ENCODE results near the gene SNAPC1. TPM values are rescaled to one million over a fixed set of nuclear protein-coding genes. Genes with fewer than 3 reads are reported as not detected.
"Not testable (repeated sequence)": the region's sequence is repeated elsewhere in the genome, so short reads cannot be mapped to it uniquely, and the experiment has no call there.

SNAPC1 gene
- total RNA-seq, 1 donor from 2014 or later: 5.6 TPM

DNA sequence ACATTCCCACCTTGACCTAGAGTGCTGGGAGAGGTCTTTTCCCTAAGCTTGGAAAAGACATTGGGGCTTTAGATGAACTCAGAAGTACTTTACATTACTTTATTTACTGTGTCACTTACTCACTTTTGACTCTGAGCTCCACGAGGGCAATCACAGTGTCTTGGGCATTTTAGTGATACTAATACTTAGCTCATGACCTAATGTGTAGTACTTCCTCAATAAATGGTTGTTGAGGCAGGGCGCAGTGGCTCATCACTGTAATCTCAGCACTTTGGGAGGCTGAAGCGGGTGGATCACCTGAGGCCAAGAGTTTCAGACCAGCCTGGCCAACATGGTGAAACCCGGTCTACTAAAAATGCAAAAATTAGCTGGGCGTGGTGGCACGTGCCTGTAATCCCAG, 19.8 kb upstream of the SNAPC1 start:
- no peaks in the 10 kb centered on the region for H3K27me3 Mint-ChIP-seq
- H3K4me1 Mint-ChIP-seq (ENCODE audit: unreplicated experiment): no peaks in the 10 kb centered on the region
- DNase-seq (ENCODE audit: extremely low spot score, unreplicated experiment): no peak
- no peak overlapping the region for H3K4me3 Mint-ChIP-seq
- H3K27ac Mint-ChIP-seq: no peak overlapping the region
- H3K36me3 Mint-ChIP-seq: peaks cover 40% of the 10 kb centered on the region
- TF ChIP-seq, protein P1, sequence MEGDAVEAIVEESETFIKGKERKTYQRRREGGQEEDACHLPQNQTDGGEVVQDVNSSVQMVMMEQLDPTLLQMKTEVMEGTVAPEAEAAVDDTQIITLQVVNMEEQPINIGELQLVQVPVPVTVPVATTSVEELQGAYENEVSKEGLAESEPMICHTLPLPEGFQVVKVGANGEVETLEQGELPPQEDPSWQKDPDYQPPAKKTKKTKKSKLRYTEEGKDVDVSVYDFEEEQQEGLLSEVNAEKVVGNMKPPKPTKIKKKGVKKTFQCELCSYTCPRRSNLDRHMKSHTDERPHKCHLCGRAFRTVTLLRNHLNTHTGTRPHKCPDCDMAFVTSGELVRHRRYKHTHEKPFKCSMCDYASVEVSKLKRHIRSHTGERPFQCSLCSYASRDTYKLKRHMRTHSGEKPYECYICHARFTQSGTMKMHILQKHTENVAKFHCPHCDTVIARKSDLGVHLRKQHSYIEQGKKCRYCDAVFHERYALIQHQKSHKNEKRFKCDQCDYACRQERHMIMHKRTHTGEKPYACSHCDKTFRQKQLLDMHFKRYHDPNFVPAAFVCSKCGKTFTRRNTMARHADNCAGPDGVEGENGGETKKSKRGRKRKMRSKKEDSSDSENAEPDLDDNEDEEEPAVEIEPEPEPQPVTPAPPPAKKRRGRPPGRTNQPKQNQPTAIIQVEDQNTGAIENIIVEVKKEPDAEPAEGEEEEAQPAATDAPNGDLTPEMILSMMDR (conservative IDR thresholded peaks at IDR 0.05): no peak
- H3K9me3 Mint-ChIP-seq: no peaks in the 10 kb centered on the region

DNA sequence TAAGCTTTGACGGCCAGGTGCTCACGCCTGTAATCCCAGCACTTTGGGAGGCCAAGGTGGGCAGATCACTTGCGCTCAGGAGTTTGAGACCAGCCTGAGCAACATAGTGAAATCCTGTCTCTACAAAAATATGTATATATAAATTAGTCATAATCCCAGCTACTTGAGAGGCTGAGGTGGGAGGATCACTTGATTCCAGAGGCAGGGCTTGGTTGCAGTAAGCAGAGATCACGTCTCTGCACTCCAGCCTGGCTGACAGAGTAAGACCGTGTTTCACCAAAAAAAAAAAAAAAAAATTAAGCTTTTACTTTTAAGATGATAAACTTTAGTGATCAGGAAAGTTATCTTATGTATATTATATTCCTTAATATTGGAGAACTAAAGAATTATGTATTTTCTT, 18.0 kb upstream of the SNAPC1 start:
- Mint-ChIP-seq H3K36me3 (peaks cover 41% of the 10 kb centered on the region), H3K4me3 (no peak overlapping the region), H3K27ac (no peak overlapping the region), H3K9me3 (no peaks in the 10 kb centered on the region), H3K27me3 (no peaks in the 10 kb centered on the region), H3K4me1 (ENCODE audit: unreplicated experiment) (no peaks in the 10 kb centered on the region)
- DNase-seq (ENCODE audit: extremely low spot score, unreplicated experiment): no peak
- TF ChIP-seq, protein P1 (conservative IDR thresholded peaks at IDR 0.05): no peak

DNA sequence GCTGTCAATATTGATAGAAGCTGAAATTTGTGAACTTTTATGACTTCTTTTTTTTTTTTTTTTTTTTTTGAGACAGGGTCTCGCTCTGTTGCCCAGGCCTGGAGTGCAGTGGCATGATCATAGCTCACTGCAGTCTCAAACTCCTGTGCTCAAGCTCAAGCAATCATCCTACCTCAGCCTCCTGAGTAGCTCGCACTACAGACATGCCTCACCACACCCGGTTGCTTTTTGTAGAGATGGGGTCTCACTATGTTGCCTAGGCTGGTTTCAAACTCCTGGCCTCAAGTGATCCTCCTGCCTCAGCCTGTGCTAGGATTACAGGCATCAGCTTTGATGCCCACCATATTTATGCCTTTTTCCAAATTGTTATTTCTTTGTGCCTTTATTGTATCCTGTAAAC, 15.9 kb upstream of the SNAPC1 start:
- not testable (repeated sequence) for H3K27ac Mint-ChIP-seq; H3K9me3 Mint-ChIP-seq; DNase-seq (ENCODE audit: extremely low spot score, unreplicated experiment); H3K4me1 Mint-ChIP-seq (ENCODE audit: unreplicated experiment); H3K27me3 Mint-ChIP-seq; H3K4me3 Mint-ChIP-seq
- H3K36me3 Mint-ChIP-seq: peaks cover 35% of the 10 kb centered on the region

DNA sequence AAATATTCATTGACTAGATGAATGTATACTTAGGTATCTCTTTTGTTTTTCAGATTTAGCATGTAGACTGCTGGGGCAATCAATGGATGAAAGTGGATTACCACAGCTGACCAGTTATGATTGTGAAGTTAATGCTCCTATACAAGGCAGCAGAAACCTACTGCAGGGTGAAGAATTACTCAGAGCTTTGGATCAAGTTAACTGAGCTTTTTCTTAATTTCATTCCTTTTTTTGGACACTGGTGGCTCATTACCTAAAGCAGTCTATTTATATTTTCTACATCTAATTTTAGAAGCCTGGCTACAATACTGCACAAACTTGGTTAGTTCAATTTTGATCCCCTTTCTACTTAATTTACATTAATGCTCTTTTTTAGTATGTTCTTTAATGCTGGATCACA, 15.3 kb upstream of the SNAPC1 start:
- H3K36me3 Mint-ChIP-seq: peaks cover 32% of the 10 kb centered on the region
- no peak overlapping the region for H3K4me3 Mint-ChIP-seq

DNA sequence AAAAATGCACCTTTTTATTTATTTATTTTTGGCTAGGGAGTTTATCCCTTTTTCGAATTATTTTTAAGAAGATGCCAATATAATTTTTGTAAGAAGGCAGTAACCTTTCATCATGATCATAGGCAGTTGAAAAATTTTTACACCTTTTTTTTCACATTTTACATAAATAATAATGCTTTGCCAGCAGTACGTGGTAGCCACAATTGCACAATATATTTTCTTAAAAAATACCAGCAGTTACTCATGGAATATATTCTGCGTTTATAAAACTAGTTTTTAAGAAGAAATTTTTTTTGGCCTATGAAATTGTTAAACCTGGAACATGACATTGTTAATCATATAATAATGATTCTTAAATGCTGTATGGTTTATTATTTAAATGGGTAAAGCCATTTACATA, 14.9 kb upstream of the SNAPC1 start:
- H3K4me1 Mint-ChIP-seq (ENCODE audit: unreplicated experiment): no peaks in the 10 kb centered on the region
- H3K9me3 Mint-ChIP-seq: no peaks in the 10 kb centered on the region
- DNase-seq (ENCODE audit: extremely low spot score, unreplicated experiment): no peak
- TF ChIP-seq, protein P1 (conservative IDR thresholded peaks at IDR 0.05): no peak
- no peak overlapping the region for H3K27ac Mint-ChIP-seq
- H3K27me3 Mint-ChIP-seq: no peaks in the 10 kb centered on the region
- H3K4me3 Mint-ChIP-seq: no peak overlapping the region
- H3K36me3 Mint-ChIP-seq: peaks cover 32% of the 10 kb centered on the region

More for the DNA sequence above, 15.3 kb upstream of the SNAPC1 start:
- Mint-ChIP-seq H3K4me1 (ENCODE audit: unreplicated experiment) (no peaks in the 10 kb centered on the region), H3K27me3 (no peaks in the 10 kb centered on the region), H3K27ac (no peak overlapping the region), H3K9me3 (no peaks in the 10 kb centered on the region)
- no peak for DNase-seq (ENCODE audit: extremely low spot score, unreplicated experiment)
- TF ChIP-seq, protein P1 (conservative IDR thresholded peaks at IDR 0.05): no peak

DNA sequence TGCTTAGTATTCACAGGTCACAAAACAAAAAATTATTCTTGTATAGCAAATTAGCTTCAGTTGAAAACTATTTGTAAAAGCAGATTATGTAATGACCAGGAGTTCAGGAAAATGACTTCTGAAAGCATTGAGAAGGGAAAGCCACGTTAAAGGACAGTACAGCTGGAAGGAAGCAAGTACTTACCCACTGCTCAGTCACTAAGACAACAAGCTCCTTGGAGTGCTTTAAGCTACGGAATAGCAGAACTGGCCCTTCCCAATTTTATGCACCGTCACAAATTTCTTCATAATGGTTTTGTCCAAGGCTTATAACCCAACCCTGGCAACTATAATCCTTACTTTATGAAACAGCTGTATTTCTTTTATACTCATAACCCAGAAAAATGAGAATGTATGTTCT, 13.0 kb upstream of the SNAPC1 start:
- H3K9me3 Mint-ChIP-seq: no peaks in the 10 kb centered on the region
- H3K27me3 Mint-ChIP-seq: no peaks in the 10 kb centered on the region
- H3K4me3 Mint-ChIP-seq: no peak overlapping the region
- TF ChIP-seq, protein P1 (conservative IDR thresholded peaks at IDR 0.05): no peak
- H3K36me3 Mint-ChIP-seq: peaks cover 25% of the 10 kb centered on the region
- H3K4me1 Mint-ChIP-seq (ENCODE audit: unreplicated experiment): no peaks in the 10 kb centered on the region
- DNase-seq (ENCODE audit: extremely low spot score, unreplicated experiment): no peak
- no peak overlapping the region for H3K27ac Mint-ChIP-seq

All from type B pancreatic cell (in vitro differentiated cells).